ENCODE results near the gene TBC1D8. TPM values are rescaled to one million over a fixed set of nuclear protein-coding genes. Genes with fewer than 3 reads are reported as not detected.
A peak's percentile ranks its signal among the peaks of the same experiment; 100 is the strongest.

The TBC1D8 gene
- total and polyA plus RNA-seq, 2 of the 13 experiments (the other 11 are each of a cell fraction or from before 2014, with no cell fraction given) = 45.1 to 95.4 TPM

- WGBS (ENCODE audit: low lambda C conversion rate) = 94% methylated on average over 2 of the region's 2 CpGs
- no peak for ATAC-seq
Observed at GRCh38 chr2:101076581-101076980, 74.6 kb downstream of the TBC1D8 start.

GRCh38 chr2:101064868-101065549 lies 86.2 kb downstream of the TBC1D8 start:
- H3K4me2 ChIP-seq (ENCODE audit: low read depth, low read length) = peak overlapping the region; percentile 87
- peak; percentile 98 for FAIRE-seq
- H3K4me1 ChIP-seq (ENCODE audit: insufficient read depth, low read length) = peaks cover 69% of the 10 kb centered on the region
- TF ChIP-seq NR2C2 (CRISPR knock-in tag; IDR thresholded peaks at IDR 0.05; ENCODE audit: borderline replicate concordance) (no peak; the same call in 1 of the 2 replicates), HHEX (CRISPR knock-in tag; IDR thresholded peaks at IDR 0.05) (no peak), E2F2 (CRISPR knock-in tag; IDR thresholded peaks at IDR 0.05; ENCODE audit: borderline replicate concordance) (no peak), HNRNPLL (IDR thresholded peaks at IDR 0.05; ENCODE audit: low read depth, low read length, poor library complexity, severe bottlenecking) (no peak), ZNF138 (CRISPR knock-in tag; IDR thresholded peaks at IDR 0.05; ENCODE audit: low read depth) (no peak), CREM (IDR thresholded peaks at IDR 0.05) (peak; percentile 87), CREM (CRISPR knock-in tag; IDR thresholded peaks at IDR 0.05) (no peak), CREB1 (IDR thresholded peaks at IDR 0.05) (peak; percentile 57; the same call in 1 of the 2 replicates), CREB1 (CRISPR knock-in tag; IDR thresholded peaks at IDR 0.05) (peak; percentile 82), FOXJ3 (CRISPR knock-in tag; IDR thresholded peaks at IDR 0.05; ENCODE audit: borderline replicate concordance) (peak; percentile 77; the same call in 1 of the 2 replicates), GFI1 (CRISPR knock-in tag; IDR thresholded peaks at IDR 0.05; ENCODE audit: borderline replicate concordance) (peak; percentile 85), SRY (CRISPR knock-in tag; IDR thresholded peaks at IDR 0.05) (no peak)

More at GRCh38 chr2:101076581-101076980, 74.6 kb downstream of the TBC1D8 start:
- Histone ChIP-seq H3K4me1 (ENCODE audit: insufficient read depth, low read length) (peaks cover 15% of the 10 kb centered on the region), H3K79me2 (ENCODE audit: insufficient read depth, low read length) (peaks cover 71% of the 10 kb centered on the region), H3K9me3 (ENCODE audit: low read length) (0 out of 2 replicates have a peak, but pooled peaks cover 8% of the 10 kb centered on the region), H2AFZ (ENCODE audit: low read length) (no peak overlapping the region), H3K27ac (ENCODE audit: extremely low read length, insufficient read depth, low read length) (no peak overlapping the region), H3K27me3 (ENCODE audit: control insufficient read depth in 1 of 2, insufficient read depth in 2 of 2, low read length in 2 of 2) (no peaks in the 10 kb centered on the region), H3K36me3 (replicated peaks in 1 of 2; ENCODE audit: control insufficient read depth in 1 of 2, insufficient read depth in 2 of 2, low read length in 2 of 2) (peaks cover 7 to 50% of the 10 kb centered on the region in 2 experiments), H3K4me3 (replicated peaks in 1 of 3; ENCODE audit: insufficient read depth in 1 of 3, low read depth in 2 of 3, low read length in 3 of 3) (no peak overlapping the region), H4K20me1 (ENCODE audit: insufficient read depth, low read length) (no peaks in the 10 kb centered on the region), H3K4me2 (ENCODE audit: low read depth, low read length) (no peak overlapping the region), H3K9ac (ENCODE audit: insufficient read depth, low read depth, low read length) (no peak overlapping the region)
- FAIRE-seq = no peak
- ChIA-PET POLR2A (no interaction called here), CTCF (ENCODE audit: low intra/inter-chr PET ratio, low total read pairs) (no interaction called here)
- no TSS peak for BruUV-seq (replicated peaks)
- intact Hi-C loops (cut with micrococcal nuclease; ENCODE audit: unreplicated experiment) (no loop called here), in situ Hi-C loops (cut with HindIII; ENCODE audit: extremely low pct_ligation_motif_present, low pct_unique_long_range_greater_than_20kb) (no loop called here)
- no peak for DNase-seq (ENCODE audit: low spot score)
- no peak for TF ChIP-seq ZNF691 (CRISPR knock-in tag; IDR thresholded peaks at IDR 0.05; ENCODE audit: borderline replicate concordance, low read depth)
- no peak for TF ChIP-seq MIER2 (CRISPR knock-in tag; IDR thresholded peaks at IDR 0.05)
- TF ChIP-seq ZNF670 (CRISPR knock-in tag; IDR thresholded peaks at IDR 0.05; ENCODE audit: borderline replicate concordance) = no peak

More at GRCh38 chr2:101064868-101065549, 86.2 kb downstream of the TBC1D8 start:
- ATAC-seq (peak; percentile 91), DNase-seq (ENCODE audit: low spot score) (peak; percentile 98)
- Histone ChIP-seq H3K79me2 (ENCODE audit: insufficient read depth, low read length) (peaks cover 56% of the 10 kb centered on the region), H3K9ac (ENCODE audit: insufficient read depth, low read depth, low read length) (peak overlapping the region; percentile 71), H4K20me1 (ENCODE audit: insufficient read depth, low read length) (no peaks in the 10 kb centered on the region), H2AFZ (ENCODE audit: low read length) (peak overlapping the region; percentile 1), H3K36me3 (replicated peaks in 1 of 2; ENCODE audit: control insufficient read depth in 1 of 2, insufficient read depth in 2 of 2, low read length in 2 of 2) (peaks cover 7 to 30% of the 10 kb centered on the region in 2 experiments; a peak in 4 of 5 replicates), H3K4me3 (replicated peaks in 1 of 3; ENCODE audit: insufficient read depth in 1 of 3, low read depth in 2 of 3, low read length in 3 of 3) (peak overlapping the region; percentile 18 to 56 (median 35); a peak in 4 of 6 replicates), H3K27ac (ENCODE audit: extremely low read length, insufficient read depth, low read length) (peak overlapping the region; percentile 92), H3K9me3 (ENCODE audit: low read length) (no peaks in the 10 kb centered on the region), H3K27me3 (ENCODE audit: control insufficient read depth in 1 of 2, insufficient read depth in 2 of 2, low read length in 2 of 2) (no peaks in the 10 kb centered on the region)
- under 1% methylated on average over 4 of the region's 4 CpGs for WGBS (ENCODE audit: low lambda C conversion rate)
- intact Hi-C loops (cut with micrococcal nuclease; ENCODE audit: unreplicated experiment) = loop anchor here (1.0 kb wide), 3 partner anchors 45 to 84 kb away; no protein-coding TSS in a partner anchor
- no TSS peak for BruUV-seq (replicated peaks)
- ChIA-PET CTCF (ENCODE audit: low intra/inter-chr PET ratio, low total read pairs) (no interaction called here), POLR2A (interaction anchor here (0.8 to 3.0 kb wide), 21 partner anchors 8 to 181 kb away, joined by 3 to 54 read pairs (median 5); partner anchors contain the start of genes RPL31 and TBC1D8)
- in situ Hi-C loops (cut with HindIII; ENCODE audit: extremely low pct_ligation_motif_present, low pct_unique_long_range_greater_than_20kb) = no loop called here

All from HepG2 (cell line).